SW 1271 (cell line): Measurements from ENCODE around the gene PLA1A.
A peak's percentile ranks its signal among the peaks of the same experiment; 100 is the strongest.
"Not testable (repeated sequence)": the region's sequence is repeated elsewhere in the genome, so short reads cannot be mapped to it uniquely, and the experiment has no call there.

Source experiments
- DNase-seq, 2 experiments: peaks; one replicate each; lab custom pipeline; 2025; lab: John Stamatoyannopoulos, UW

PLA1A gene

DNA sequence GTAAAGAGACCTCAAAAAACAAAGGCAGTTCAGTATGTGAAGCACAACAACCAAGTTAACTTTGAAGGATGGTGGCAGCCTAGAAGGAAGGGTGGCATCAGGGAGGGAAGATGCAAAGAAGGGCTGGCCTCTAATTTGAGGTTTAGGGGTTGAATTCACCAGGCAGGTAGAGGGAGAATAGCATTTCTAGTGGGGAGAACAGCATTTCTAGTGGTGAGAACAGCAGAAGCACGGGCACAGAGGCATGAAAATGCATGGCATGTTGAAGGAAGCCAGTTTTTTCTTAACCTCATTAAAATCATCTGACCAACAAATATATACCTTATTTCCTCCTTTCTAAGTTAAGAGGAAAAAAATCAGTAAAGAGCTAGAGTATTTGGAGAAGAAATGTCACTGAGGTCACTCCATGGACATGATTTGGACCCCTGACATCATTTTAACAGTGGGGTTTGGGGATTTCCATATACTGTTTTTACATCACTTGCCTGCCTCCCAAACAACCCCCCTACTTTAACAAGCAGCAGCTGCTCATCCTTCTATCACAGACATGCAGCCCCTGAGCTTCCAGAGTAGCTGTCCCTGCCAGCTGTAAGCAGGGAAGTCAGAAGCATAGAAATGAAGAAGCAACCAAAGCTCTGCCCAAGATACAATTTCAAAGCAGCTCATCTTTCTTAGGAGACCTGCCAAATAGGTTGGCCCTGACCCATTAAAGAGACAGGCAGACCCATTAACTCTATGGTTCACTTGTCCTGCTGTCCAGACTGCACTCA is 65.1 kb downstream of the PLA1A start:
- no peak for DNase-seq

GRCh38 chr3:119663885-119664284 is 66.2 kb downstream of the PLA1A start:
- DNase-seq, result no peak

GRCh38 chr3:119664370-119664769 is 66.7 kb downstream of the PLA1A start:
- DNase-seq, result no peak

GRCh38 chr3:119664850-119665379 is 67.2 kb downstream of the PLA1A start:
- DNase-seq, result no peak

DNA sequence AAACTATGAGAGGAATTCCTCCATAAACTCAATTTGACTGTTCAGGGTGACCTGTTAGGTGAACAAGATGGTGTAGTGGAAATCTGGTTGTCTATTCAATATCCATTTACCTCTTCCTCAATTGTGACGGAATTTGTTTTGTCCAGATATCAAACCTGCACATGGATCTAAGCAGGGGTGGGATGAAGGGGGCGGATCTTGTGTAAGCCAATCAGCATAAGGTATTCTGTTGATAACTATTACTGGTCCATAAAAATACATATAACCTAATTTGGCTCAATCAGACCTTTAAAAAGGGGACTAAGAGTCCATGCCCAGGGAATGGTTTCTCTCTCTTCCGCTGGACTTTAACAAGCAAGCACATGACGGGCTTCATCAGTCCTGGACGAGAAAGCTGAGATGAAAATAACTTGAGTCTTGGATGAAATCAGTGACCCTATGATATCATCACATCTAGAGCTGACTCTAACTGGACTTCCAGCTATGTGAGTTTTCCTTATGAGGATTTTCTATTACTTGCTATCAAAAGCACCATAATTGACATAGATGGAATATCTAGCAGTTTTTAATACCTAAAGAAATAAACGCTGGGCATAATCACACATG is 68.4 kb downstream of the PLA1A start:
- no peak for DNase-seq

DNA sequence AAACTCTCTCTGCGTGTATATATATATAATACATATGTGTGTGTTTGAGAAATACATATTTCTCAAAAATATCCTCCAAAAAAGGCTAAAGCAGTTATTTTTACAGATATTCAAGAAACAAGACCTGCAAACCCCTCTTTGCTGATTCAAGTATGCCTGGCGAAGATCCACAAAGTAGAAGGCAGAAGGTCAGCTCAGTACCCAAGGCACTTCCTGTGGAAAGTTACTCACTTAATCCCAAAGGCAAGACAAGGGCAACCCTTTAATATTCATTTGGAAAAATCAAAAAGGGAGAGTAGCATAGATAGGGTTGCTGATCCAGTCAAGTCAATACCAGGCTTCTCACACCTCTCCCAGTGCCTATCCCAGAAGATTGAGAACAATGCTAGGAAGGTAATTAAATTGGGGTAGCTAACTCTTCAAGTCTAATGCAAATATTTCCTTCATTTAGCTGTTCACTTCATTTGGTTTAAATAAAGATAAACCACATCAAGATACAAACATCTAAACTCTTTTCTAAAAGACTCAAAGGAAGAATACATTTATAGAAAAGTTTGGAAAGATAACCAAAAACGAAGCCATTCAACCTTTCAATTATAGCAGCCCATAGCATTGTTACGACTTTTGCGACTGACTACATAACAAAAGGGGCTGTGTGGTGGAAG is 72.4 kb downstream of the PLA1A start:
- no peak for DNase-seq

GRCh38 chr3:119672776-119673175 is 75.1 kb downstream of the PLA1A start:
- no peak for DNase-seq

DNA sequence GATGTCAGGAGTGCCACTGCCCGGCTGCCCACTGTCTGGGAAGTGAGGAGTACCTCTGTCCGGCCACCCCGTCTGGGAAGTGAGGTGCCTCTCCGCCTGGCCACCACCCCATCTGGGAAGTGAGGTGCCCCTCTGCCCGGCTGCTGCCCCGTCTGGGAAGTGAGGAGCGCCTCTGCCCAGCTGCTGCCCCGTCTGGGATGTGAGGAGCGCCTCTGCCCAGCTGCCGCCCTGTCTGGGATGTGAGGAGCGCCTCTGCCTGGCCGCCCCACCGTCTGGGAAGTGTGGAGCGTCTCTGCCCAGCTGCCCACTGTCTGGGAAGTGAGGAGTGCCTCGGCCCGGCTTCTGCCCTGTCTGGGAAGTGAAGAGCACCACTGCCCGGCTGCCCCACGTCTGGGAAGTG is 76.2 kb downstream of the PLA1A start:
- no peak for DNase-seq

- DNase-seq, result no peak
Observed at GRCh38 chr3:119675188-119675874, 77.6 kb downstream of the PLA1A start.

GRCh38 chr3:119676020-119676419 is 78.3 kb downstream of the PLA1A start:
- no peak for DNase-seq

DNA sequence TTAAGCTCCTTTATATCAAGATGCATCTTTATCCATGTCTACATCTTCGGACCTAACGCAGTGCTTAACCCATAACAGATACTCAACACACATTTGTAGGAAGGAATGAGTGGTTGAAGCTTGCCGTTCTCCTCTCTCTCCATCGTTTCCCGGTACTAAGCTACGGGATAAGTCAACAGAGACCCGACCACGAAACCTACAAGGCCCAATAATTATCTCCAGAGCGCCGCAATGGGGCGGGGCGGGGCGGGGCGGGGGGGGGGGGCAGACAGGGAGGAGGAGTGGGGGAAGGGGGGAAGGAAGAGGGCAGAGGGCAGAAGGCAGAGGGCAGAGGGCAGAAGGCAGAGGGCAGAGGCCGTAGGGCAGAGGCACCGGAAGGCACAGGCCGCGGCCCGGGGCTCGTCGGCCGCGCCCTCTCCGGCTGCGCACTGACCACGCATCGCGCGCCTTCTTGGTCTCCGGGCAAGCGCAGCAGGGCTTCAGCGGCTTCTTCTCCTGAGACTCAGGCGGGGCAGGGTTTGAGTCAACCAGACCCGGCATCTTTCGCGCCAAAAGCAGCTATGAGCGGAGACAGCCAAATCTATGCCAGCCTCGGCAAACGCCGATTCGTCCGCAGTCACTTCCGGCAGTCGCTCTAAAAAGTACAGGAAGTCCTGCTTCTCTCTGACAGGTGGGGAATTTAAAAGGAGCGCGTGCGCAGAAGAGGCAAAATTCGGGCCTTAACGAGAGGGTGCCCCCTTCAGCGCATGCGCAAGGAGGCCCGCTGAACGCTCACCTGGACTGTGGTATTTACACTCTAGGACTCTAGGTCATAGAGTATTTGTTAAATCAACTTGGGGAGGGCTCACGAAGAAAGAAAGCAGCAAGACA is 79.3 kb downstream of the PLA1A start, which contains the start of gene COX17:
TSS of gene COX17 (minus strand) at position 636 of the 870 bp plus-strand sequence. CDS start at position 540, 96 bp downstream.
- DNase-seq, result peak; percentile 86 to 95

- DNase-seq, result no peak
Observed at GRCh38 chr3:119677641-119677934, 79.9 kb downstream of the PLA1A start.

DNA sequence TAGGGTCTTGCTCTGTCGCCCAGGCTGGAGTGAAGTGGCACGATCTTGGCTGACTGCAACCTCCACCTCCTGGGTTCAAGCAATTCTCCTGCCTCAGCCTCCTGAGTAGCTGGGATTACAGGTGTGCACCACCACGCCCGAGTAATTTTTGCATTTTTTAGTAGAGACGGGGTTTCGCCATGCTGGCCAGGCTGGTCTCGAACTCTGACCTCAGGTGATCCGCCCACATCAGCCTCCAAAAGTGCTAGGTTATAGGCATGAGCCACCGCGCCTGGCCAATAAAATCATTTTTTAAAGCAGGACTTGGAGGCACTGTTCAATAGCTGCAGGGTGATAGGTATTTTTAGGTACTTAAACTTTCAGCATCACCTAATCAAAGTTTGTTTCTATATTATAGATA is 80.5 kb downstream of the PLA1A start:
- not testable (repeated sequence) for DNase-seq
